ENCODE data around the gene COL18A1. TPM values are rescaled to one million over a fixed set of nuclear protein-coding genes. Genes with fewer than 3 reads are reported as not detected.

Gene COL18A1
- total and polyA plus RNA-seq, 5 experiments from 2014 or later = 1.5 to 22.2 (median 9.9) TPM

- peaks cover 0 to 10% (median 3%) of the 10 kb centered on the region in 3 donors for H3K36me3 Mint-ChIP-seq
- POLR2A ChIA-PET = no interaction called here
- no peak overlapping the region for H3K4me3 Mint-ChIP-seq
- DNase-seq (peak in 1 of 10 donors; percentile 32), ATAC-seq (no peak)
- no peaks in the 10 kb centered on the region for H3K9me3 Mint-ChIP-seq
- peaks cover 10 to 35% (median 24%) of the 10 kb centered on the region in 4 donors for H3K4me1 Mint-ChIP-seq
- H3K27ac Mint-ChIP-seq = peak overlapping the region in 1 of 10 donors; percentile 51
- no peaks in the 10 kb centered on the region for H3K27me3 Mint-ChIP-seq
Observed at GRCh38 chr21:45531393-45532215, 126.6 kb downstream of the COL18A1 start.

DNA sequence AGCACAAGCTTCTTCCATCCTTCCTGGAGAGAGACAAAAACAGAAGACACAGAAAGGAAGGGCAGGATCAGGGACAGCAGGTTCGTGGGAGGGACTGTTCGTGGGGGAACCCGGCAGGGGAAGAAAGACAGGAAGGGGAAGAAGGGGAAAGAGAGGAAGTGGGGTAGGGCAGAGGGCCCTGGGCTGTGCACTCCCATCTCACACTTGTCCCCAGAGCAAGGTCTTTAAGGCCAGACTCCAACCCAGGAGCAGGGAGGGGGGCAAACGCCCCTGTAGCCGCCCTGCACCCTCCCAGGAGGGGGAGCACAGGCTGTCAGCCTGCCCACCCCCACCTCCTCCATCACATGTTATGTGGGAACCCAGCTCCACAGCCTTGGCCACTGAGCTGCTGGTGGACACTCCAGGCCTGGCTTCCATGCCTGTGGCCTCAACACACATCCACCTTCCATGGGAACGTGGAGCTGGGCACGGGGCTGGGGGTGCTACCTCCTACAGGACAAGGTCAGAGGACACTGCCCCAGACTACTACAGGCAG lies 127.9 kb downstream of the COL18A1 start:
- Mint-ChIP-seq H3K9me3 (no peaks in the 10 kb centered on the region), H3K27ac (peak overlapping the region; percentile 58 to 93 (median 86)), H3K36me3 (peaks cover 0 to 5% (median 0%) of the 10 kb centered on the region in 3 donors), H3K4me3 (peak overlapping the region; percentile 6 to 80 (median 72)), H3K27me3 (no peaks in the 10 kb centered on the region), H3K4me1 (peaks cover 6 to 38% (median 24%) of the 10 kb centered on the region in 4 donors)
- POLR2A ChIA-PET = no interaction called here
- DNase-seq (peak in 1 of 10 donors; percentile 38), ATAC-seq (peak in 1 of 2 donors; percentile 36)

GRCh38 chr21:45533361-45533845 lies 128.4 kb downstream of the COL18A1 start:
- POLR2A ChIA-PET = no interaction called here
- peak overlapping the region in 3 of 10 donors; percentile 24 to 76 (median 61) for H3K4me3 Mint-ChIP-seq

GRCh38 chr21:45533846-45534635 lies 129.1 kb downstream of the COL18A1 start:
- POLR2A ChIA-PET = no interaction called here
- H3K4me3 Mint-ChIP-seq = peak overlapping the region in 1 of 10 donors; percentile 36
- no peaks in the 10 kb centered on the region for H3K27me3 Mint-ChIP-seq
- peaks cover 6 to 42% (median 24%) of the 10 kb centered on the region in 4 donors for H3K4me1 Mint-ChIP-seq
- H3K27ac Mint-ChIP-seq = peak overlapping the region in 3 of 10 donors; percentile 14 to 73 (median 61)
- H3K9me3 Mint-ChIP-seq = no peaks in the 10 kb centered on the region
- H3K36me3 Mint-ChIP-seq = peaks cover 0 to 4% (median 0%) of the 10 kb centered on the region in 3 donors
- ATAC-seq (no peak), DNase-seq (peak in 1 of 10 donors; percentile 52)

More at GRCh38 chr21:45533361-45533845, 128.4 kb downstream of the COL18A1 start:
- ATAC-seq (no peak), DNase-seq (peak in 1 of 10 donors; percentile 36)
- Mint-ChIP-seq H3K27me3 (no peaks in the 10 kb centered on the region), H3K36me3 (peaks cover 0 to 4% (median 0%) of the 10 kb centered on the region in 3 donors), H3K9me3 (no peaks in the 10 kb centered on the region), H3K27ac (peak overlapping the region in 6 of 10 donors; percentile 9 to 85 (median 81)), H3K4me1 (peaks cover 6 to 38% (median 24%) of the 10 kb centered on the region in 4 donors)

- DNase-seq (peak in 1 of 10 donors; percentile 56), ATAC-seq (no peak)
- peak overlapping the region in 5 of 10 donors; percentile 3 to 73 (median 46) for H3K27ac Mint-ChIP-seq
- no peaks in the 10 kb centered on the region for H3K27me3 Mint-ChIP-seq
- POLR2A ChIA-PET = no interaction called here
- H3K4me1 Mint-ChIP-seq = peaks cover 6 to 44% (median 24%) of the 10 kb centered on the region in 4 donors
- peaks cover 0 to 4% (median 0%) of the 10 kb centered on the region in 3 donors for H3K36me3 Mint-ChIP-seq
- H3K9me3 Mint-ChIP-seq = no peaks in the 10 kb centered on the region
- H3K4me3 Mint-ChIP-seq = peak overlapping the region in 2 of 10 donors; percentile 14 to 36
Observed at GRCh38 chr21:45534636-45535331, 129.8 kb downstream of the COL18A1 start.

DNA sequence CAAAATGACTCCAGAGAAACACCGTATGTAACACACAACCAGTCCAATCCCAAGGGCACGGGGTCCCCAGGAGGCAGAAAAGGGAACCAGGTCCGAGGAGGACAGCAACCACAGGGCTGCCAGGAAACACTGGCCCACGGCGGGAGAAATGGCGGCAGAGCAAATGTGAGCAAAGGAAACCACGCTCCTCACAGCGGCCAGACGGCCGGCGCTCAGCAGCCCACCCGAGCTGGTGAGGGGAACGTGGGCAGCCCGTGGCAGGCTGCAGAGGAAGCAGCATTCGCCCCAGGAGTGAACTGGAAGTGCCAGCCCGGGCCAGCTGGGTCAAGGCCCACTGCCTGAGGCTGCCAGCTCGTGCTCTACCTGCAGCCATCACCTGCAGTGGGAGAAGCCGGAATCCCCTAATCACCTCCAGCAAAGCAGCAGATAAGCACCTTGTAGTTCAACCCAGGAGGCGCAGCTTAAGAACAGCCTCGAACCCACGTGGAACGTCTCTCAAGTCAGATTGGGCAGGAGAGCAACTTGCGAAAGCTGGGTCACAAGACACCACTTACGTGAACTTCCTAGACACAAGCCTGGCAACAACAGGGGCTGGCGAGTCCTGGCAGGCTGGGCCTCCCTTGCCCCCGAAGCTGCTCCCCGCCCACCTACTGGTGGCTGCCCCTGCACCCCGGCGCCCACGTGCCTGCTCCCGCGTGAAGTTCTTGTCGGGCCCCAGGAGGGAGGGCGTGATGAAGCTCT lies 130.5 kb downstream of the COL18A1 start:
- peak in 2 of 10 donors; percentile 18 to 59 for DNase-seq
- H3K36me3 Mint-ChIP-seq = peaks cover 0 to 4% (median 0%) of the 10 kb centered on the region in 3 donors

DNA sequence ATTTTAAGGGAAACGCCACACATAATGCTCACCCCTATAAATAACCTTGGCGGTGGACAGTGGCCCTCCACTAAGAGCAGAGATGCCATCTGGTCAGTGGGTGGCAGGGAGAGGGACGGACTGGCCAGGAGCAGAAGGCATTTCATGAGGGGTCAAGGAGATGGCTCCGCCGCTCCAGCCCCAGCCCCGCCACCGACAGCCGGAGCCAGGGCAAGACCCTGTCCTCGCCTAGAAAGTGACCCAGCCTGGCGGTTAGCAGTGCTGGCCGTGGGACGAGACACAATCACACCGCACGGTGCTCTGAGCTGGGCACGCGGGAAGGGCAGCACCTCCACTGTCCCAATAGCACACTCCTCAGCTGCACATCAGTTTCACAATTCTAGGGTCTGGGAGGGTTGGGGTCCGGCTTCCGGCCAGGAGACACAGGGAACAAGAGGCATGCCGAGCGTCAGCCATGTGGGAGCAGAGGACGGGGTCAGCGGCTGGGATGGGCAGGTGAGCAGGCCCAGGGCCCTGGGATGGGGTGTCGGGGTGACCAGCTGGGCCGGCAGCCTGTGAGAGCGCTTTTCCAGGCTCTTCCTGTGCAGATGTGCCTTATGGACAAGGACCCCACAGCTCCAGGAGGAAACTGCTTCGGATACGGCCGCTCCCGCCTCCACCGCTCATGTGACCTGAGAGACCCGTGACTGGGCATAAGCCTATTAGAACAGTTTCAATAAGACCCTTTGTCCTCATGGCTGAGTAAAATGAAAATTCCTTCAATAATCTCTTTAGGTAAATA lies 131.5 kb downstream of the COL18A1 start:
- H3K27me3 Mint-ChIP-seq = no peaks in the 10 kb centered on the region

More for the DNA sequence above, 130.5 kb downstream of the COL18A1 start:
- Mint-ChIP-seq H3K4me1 (peaks cover 8 to 49% (median 27%) of the 10 kb centered on the region in 4 donors), H3K27me3 (no peaks in the 10 kb centered on the region), H3K4me3 (no peak overlapping the region), H3K27ac (peak overlapping the region in 4 of 10 donors; percentile 13 to 73 (median 40)), H3K9me3 (no peaks in the 10 kb centered on the region)
- no peak for ATAC-seq
- POLR2A ChIA-PET = no interaction called here

DNA sequence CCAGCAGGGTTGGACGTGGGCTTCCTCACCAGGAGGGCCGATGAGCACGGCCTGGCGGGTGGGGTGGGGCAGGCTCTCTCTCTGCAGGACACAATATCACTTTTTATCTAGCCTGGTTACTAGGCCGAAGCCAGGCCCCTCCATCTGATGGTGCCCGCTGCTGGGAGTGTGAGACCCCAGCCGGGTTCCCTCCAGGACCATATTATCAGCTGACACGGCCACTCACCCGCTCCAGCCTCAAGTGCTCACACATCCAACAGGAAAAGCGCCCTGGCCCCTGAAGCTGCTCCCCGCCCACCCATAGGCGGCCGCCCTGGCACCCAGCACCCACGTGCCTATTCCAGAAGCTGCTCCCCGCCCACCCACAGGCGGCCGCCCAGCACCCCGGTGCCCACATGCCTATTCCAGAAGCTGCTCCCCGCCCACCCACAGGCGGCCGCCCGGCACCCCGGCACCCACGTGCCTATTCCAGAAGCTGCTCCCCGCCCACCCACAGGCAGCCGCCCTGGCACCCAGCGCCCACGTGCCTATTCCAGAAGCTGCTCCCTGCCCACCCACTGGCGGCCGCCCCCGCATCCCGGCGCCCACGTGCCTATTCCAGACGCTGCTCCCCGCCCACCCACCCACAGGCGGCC lies 132.3 kb downstream of the COL18A1 start:
- peak overlapping the region in 1 of 10 donors; percentile 22 for H3K27ac Mint-ChIP-seq
- DNase-seq (peak in 1 of 10 donors; percentile 48), ATAC-seq (no peak)
- peaks cover 0 to 4% (median 0%) of the 10 kb centered on the region in 3 donors for H3K36me3 Mint-ChIP-seq
- no peaks in the 10 kb centered on the region for H3K9me3 Mint-ChIP-seq
- POLR2A ChIA-PET = interaction anchor here (0.5 kb wide), 1 partner anchor 29 kb away, joined by 5 read pairs; no protein-coding TSS in a partner anchor
- H3K27me3 Mint-ChIP-seq = no peaks in the 10 kb centered on the region
- H3K4me1 Mint-ChIP-seq = peaks cover 8 to 58% (median 32%) of the 10 kb centered on the region in 4 donors
- H3K4me3 Mint-ChIP-seq = no peak overlapping the region

More for the DNA sequence above, 131.5 kb downstream of the COL18A1 start:
- Mint-ChIP-seq H3K36me3 (peaks cover 0 to 4% (median 0%) of the 10 kb centered on the region in 3 donors), H3K27ac (peak overlapping the region in 2 of 10 donors; percentile 47 to 83), H3K4me1 (peaks cover 8 to 58% (median 33%) of the 10 kb centered on the region in 4 donors), H3K4me3 (peak overlapping the region in 2 of 10 donors; percentile 2 to 15), H3K9me3 (no peaks in the 10 kb centered on the region)
- DNase-seq = peak in 1 of 10 donors; percentile 41
- POLR2A ChIA-PET = no interaction called here
- ATAC-seq = no peak

- POLR2A ChIA-PET = interaction anchor here (0.5 kb wide), 1 partner anchor 28 kb away, joined by 5 read pairs; no protein-coding TSS in a partner anchor
- Mint-ChIP-seq H3K4me1 (peaks cover 5 to 52% (median 26%) of the 10 kb centered on the region in 4 donors), H3K27ac (peak overlapping the region in 1 of 10 donors; percentile 11), H3K9me3 (no peaks in the 10 kb centered on the region), H3K27me3 (no peaks in the 10 kb centered on the region), H3K36me3 (peaks cover 0 to 4% (median 0%) of the 10 kb centered on the region in 3 donors), H3K4me3 (no peak overlapping the region)
- ATAC-seq = no peak
- peak in 1 of 10 donors; percentile 36 for DNase-seq
Observed at GRCh38 chr21:45537746-45538291, 132.9 kb downstream of the COL18A1 start.
